K562 (cell line): ENCODE results near the gene TM7SF3. TPM values are rescaled to one million over a fixed set of nuclear protein-coding genes. Genes with fewer than 3 reads are reported as not detected.
A peak's percentile ranks its signal among the peaks of the same experiment; 100 is the strongest.

Experiments used
- ATAC-seq: fragments of 200-7000 bp; cut with Tn5 transposase; 3 replicates; pipeline ENCODE4 v1.9.1; 2020; ENCODE audit warnings: moderate library complexity
- BruUV-seq: library from RNA; stranded (reverse); fragments of 400-500 nt; replicated peaks from 2 replicates; lab custom pipeline; 2021; lab: Mats Ljungman, UMichigan
- CTCF ChIA-PET: fragments of 300-600 bp; formaldehyde crosslinking; extraction: SDS; loops from one replicate; lab custom pipeline; 2021; ENCODE audit warnings: low intra/inter-chr PET ratio; lab: Yijun Ruan, JAX
- POLR2A ChIA-PET: fragments of 300-600, 350-650 bp; sonication (Branson Sonifier 250); formaldehyde crosslinking; extraction: SDS; loops from one replicate; lab custom pipeline; 2021; ENCODE audit warnings: antibody characterized with exemption, inconsistent platforms; lab: Yijun Ruan, JAX
- DNase-seq, 4 experiments: peaks; one replicate each; pipeline versions ENCODE4 v3.0.0 to v3.0.0-alpha.2; 2011 to 2018; ENCODE audit warnings: low spot score in 3 of 4, mixed read lengths in 3 of 4; ENCODE audit errors: extremely low read depth in 1 of 4
- FAIRE-seq: peaks from 2 replicates; lab custom pipeline; 2011; peaks lifted over from hg19 to GRCh38; lab: Jason Lieb, UNC
- H2AFZ ChIP-seq: 2 replicates; pipeline ENCODE4 v1.6.0; 2011; ENCODE audit warnings: low read depth, low read length, control low read depth, inconsistent platforms
- H3K27ac ChIP-seq: fragments of 200-600 bp; 3 replicates; pipeline ENCODE4 v1.8.0; 2011; ENCODE audit warnings: low read depth, mild to moderate bottlenecking, control low read depth, inconsistent platforms, low read length, moderate library complexity, mixed read lengths; ENCODE audit errors: extremely low read depth
- H3K27me3 ChIP-seq, 2 experiments: fragments of 300-600 bp in 1 of 2; 2 replicates in 1 of 2; 3 replicates in 1 of 2; pipeline versions ENCODE4 v1.6.0 to v1.8.0; 2011; ENCODE audit warnings: inconsistent platforms in 2 of 2, low read length in 2 of 2, mild to moderate bottlenecking in 1 of 2, mixed read lengths in 1 of 2, moderate library complexity in 1 of 2; ENCODE audit not compliant: control insufficient read depth in 2 of 2, insufficient read depth in 2 of 2
- H3K36me3 ChIP-seq: fragments of 300-600 bp; 3 replicates; pipeline ENCODE4 v1.8.0; 2011; ENCODE audit warnings: mild to moderate bottlenecking, low read length, inconsistent platforms; ENCODE audit not compliant: control insufficient read depth, insufficient read depth
- H3K4me1 ChIP-seq, 2 experiments: fragments of 200-600 bp in 1 of 2; replicated peaks in 1 of 2; 2 replicates in 1 of 2; 3 replicates in 1 of 2; pipeline versions ENCODE4 v1.5.1 to v1.8.0; 2011; ENCODE audit warnings: inconsistent platforms in 2 of 2, low read length in 2 of 2, mild to moderate bottlenecking in 1 of 2, mixed read lengths in 1 of 2, moderate library complexity in 1 of 2; ENCODE audit not compliant: control insufficient read depth in 2 of 2, insufficient read depth in 2 of 2
- H3K4me2 ChIP-seq: 2 replicates; pipeline ENCODE4 v1.6.1; 2011; ENCODE audit warnings: low read length, control low read depth, inconsistent platforms, mixed read lengths; ENCODE audit not compliant: insufficient read depth
- H3K4me3 ChIP-seq: fragments of 200-600 bp; sonication (generic), shearing (Covaris generic); 2 replicates; pipeline ENCODE4 v1.5.1; 2016; ENCODE audit warnings: control low read depth, inconsistent platforms
- H3K79me2 ChIP-seq: fragments of 200-600 bp; 3 replicates; pipeline ENCODE4 v1.8.0; 2011; ENCODE audit warnings: low read length, inconsistent platforms; ENCODE audit not compliant: control insufficient read depth, insufficient read depth
- H3K9ac ChIP-seq, 2 experiments: 2 replicates each; pipeline versions ENCODE4 v1.6.0 to v1.6.1; 2011; ENCODE audit warnings: low read depth in 2 of 2, low read length in 2 of 2, control low read depth in 1 of 2, inconsistent platforms in 1 of 2, mild to moderate bottlenecking in 1 of 2, mixed read lengths in 1 of 2; ENCODE audit not compliant: insufficient read depth in 1 of 2
- H3K9me1 ChIP-seq: one replicate; pipeline ENCODE4 v1.6.0; 2011; ENCODE audit warnings: inconsistent platforms, mild to moderate bottlenecking, low read length, moderate library complexity; ENCODE audit not compliant: control insufficient read depth, insufficient read depth
- H3K9me3 ChIP-seq: replicated peaks from 2 replicates; pipeline ENCODE4 v1.5.1; 2011; ENCODE audit warnings: low read depth, low read length, inconsistent platforms; ENCODE audit not compliant: control insufficient read depth, insufficient read depth
- H4K20me1 ChIP-seq: replicated peaks from 2 replicates; pipeline ENCODE4 v1.6.1; 2011; ENCODE audit warnings: low read length, inconsistent platforms, mixed read lengths; ENCODE audit not compliant: control insufficient read depth, insufficient read depth
- CEBPB ChIP-seq: fragments of 450-650 bp; IDR thresholded peaks from 2 replicates; pipeline ENCODE4 v1.6.1; 2016; ENCODE audit warnings: missing genetic modification characterization, missing compliant biosample characterization
- CEBPG ChIP-seq, 3 experiments: fragments of 200-800 bp in 1 of 3; sonication (Bioruptor generic) in 1 of 3; sonication (generic) in 1 of 3; formaldehyde crosslinking in 1 of 3; IDR thresholded peaks in 2 of 3; conservative IDR thresholded peaks in 1 of 3; 2 replicates each; pipeline versions ENCODE4 v1.6.1 to v1.8.0; 2016 to 2022; ENCODE audit warnings: missing compliant biosample characterization in 2 of 3, missing genetic modification characterization in 2 of 3, mild to moderate bottlenecking in 1 of 3, missing genetic modification reagents in 1 of 3
- MEIS2 ChIP-seq: fragments of 450-650 bp; IDR thresholded peaks from 2 replicates; pipeline ENCODE4 v1.6.1; 2014; ENCODE audit warnings: mild to moderate bottlenecking; ENCODE audit not compliant: partially characterized antibody
- PTBP1 ChIP-seq: fragments of 200-400 bp; formaldehyde crosslinking; IDR thresholded peaks from 2 replicates; pipeline ENCODE4 v1.6.1; 2017; ENCODE audit warnings: low read depth, low read length
- RAD51 ChIP-seq: fragments of 450-650 bp; IDR thresholded peaks from 2 replicates; pipeline ENCODE4 v1.7.1; 2016; ENCODE audit warnings: low read depth, mild to moderate bottlenecking, borderline replicate concordance
- RB1 ChIP-seq: fragments of 450-650 bp; IDR thresholded peaks from 2 replicates; pipeline ENCODE4 v1.6.1; 2017; ENCODE audit warnings: low read depth, mild to moderate bottlenecking
- TOE1 ChIP-seq, 2 experiments: fragments of 450-650 bp in 1 of 2; sonication (generic) in 1 of 2; formaldehyde crosslinking in 1 of 2; IDR thresholded peaks; 2 replicates each; pipeline versions ENCODE4 v1.7.1 to v1.8.0; 2016 to 2022; ENCODE audit warnings: borderline replicate concordance in 2 of 2, mild to moderate bottlenecking in 2 of 2, antibody characterized with exemption in 1 of 2, inconsistent platforms in 1 of 2, low read depth in 1 of 2, missing genetic modification reagents in 1 of 2, moderate library complexity in 1 of 2
- WGBS: fragments of 100-300 bp; shearing (Covaris generic); methylation state at CpG from one replicate; pipeline ENCODE4 v1.1.6; 2016; ENCODE audit warnings: low coverage, mixed read lengths; ENCODE audit not compliant: insufficient coverage; ENCODE audit errors: missing lambda C conversion rate; 5-methylcytosine and 5-hydroxymethylcytosine counted together
- in situ Hi-C: fragments of 300-500 bp; cut with MboI; formaldehyde crosslinking; loops from 4 replicates; pipeline ENCODE4 v1.15.0; 2018; ENCODE audit warnings: inconsistent platforms, mixed read lengths
- intact Hi-C: fragments of 100-400 bp; cut with micrococcal nuclease; formaldehyde crosslinking; loops from 2 replicates; pipeline ENCODE4 v1.14.2; 2022
- polyA plus RNA-seq, 8 experiments: library from polyadenylated mRNA; depleted of rRNA in 4 of 8; stranded (reverse) in 5 of 8; unstranded in 3 of 8; fragments of >200 nt; fragmentation: Nextera tagmentation in 2 of 8; fragmentation: Illumina TruSeq in 1 of 8; extraction: Ambion mirVana in 2 of 8; extraction: Trizol in 1 of 8; gene quantifications; 2 replicates each; pipeline versions ENCODE4 v1.2.1 to v1.2.3, GENCODE V29; 2011 to 2014; ENCODE audit warnings: inconsistent platforms in 1 of 8, missing spikeins in 1 of 8
- total RNA-seq, 7 experiments: library from RNA; depleted of rRNA in 6 of 7; stranded (reverse); fragments of >200 nt in 6 of 7; fragmentation: Illumina TruSeq in 2 of 7; extraction: Trizol in 2 of 7; gene quantifications; 2 replicates each; pipeline versions ENCODE4 v1.2.1 to v1.2.3, GENCODE V29; 2011 to 2021; ENCODE audit warnings: low replicate concordance in 1 of 7
- TF ChIP-seq, protein P1 (sequence below), 2 experiments: fragments of 450-650 bp in 1 of 2; sonication (generic) in 1 of 2; formaldehyde crosslinking in 1 of 2; IDR thresholded peaks in 1 of 2; conservative IDR thresholded peaks in 1 of 2; 2 replicates each; pipeline versions ENCODE4 v1.6.1 to v1.8.1; 2016 to 2023; ENCODE audit warnings: mild to moderate bottlenecking in 2 of 2, moderate library complexity in 2 of 2, inconsistent platforms in 1 of 2, missing genetic modification reagents in 1 of 2

TM7SF3 gene
- total and polyA plus RNA-seq, 9 of the 15 experiments (the other 6 are each of a cell fraction or from before 2014, with no cell fraction given), result 9.3 to 90.4 (median 24.8) TPM

DNA sequence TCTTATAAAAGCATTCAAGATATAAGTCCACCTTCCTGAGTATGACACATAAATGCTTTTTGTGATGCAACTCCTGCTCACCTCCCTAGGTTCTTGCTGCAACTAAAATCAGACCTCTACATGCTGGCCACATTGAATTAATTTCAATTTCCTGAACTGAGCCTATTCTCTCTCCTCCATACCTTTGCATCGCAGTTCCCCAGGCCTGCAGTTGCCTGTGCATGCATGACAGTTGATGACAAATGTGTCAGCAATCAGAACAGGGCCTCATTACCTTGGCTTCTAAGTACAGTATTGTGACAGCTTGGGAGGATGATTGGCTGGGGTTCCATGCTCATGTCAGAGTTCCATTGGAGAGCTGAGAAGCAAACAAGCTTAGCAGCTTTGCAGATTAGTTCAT lies 3.9 kb upstream of the TM7SF3 start:
- no peaks in the 10 kb centered on the region for H3K36me3 ChIP-seq
- no peak for ATAC-seq
- H3K9ac ChIP-seq, result no peak overlapping the region
- no peak for FAIRE-seq
- no peaks in the 10 kb centered on the region for H3K9me3 ChIP-seq
- CTCF ChIA-PET, result no interaction called here
- H2AFZ ChIP-seq, result no peak overlapping the region
- DNase-seq, result no peak
- TF ChIP-seq PTBP1, result no peak
- no peak for TF ChIP-seq TOE1 (IDR thresholded peaks at IDR 0.05; ENCODE audit: borderline replicate concordance)
- no peak for TF ChIP-seq TOE1 (CRISPR knock-in tag; IDR thresholded peaks at IDR 0.05; ENCODE audit: borderline replicate concordance, low read depth)
- TF ChIP-seq RAD51, result no peak
- peak; percentile 60 for TF ChIP-seq MEIS2
- TF ChIP-seq CEBPB (tag), result peak; percentile 40; the same call in 1 of the 2 replicates
- TF ChIP-seq, protein P1, sequence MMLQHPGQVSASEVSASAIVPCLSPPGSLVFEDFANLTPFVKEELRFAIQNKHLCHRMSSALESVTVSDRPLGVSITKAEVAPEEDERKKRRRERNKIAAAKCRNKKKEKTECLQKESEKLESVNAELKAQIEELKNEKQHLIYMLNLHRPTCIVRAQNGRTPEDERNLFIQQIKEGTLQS (IDR thresholded peaks at IDR 0.05), result peak; percentile 28; the same call in 1 of the 2 replicates
- TF ChIP-seq, protein P1 (CRISPR knock-in tag; conservative IDR thresholded peaks at IDR 0.05), result no peak
- no peak for TF ChIP-seq CEBPG (CRISPR knock-in tag; IDR thresholded peaks at IDR 0.05)
- TF ChIP-seq CEBPG (tag; conservative IDR thresholded peaks at IDR 0.05 in 1 of 2, IDR thresholded peaks at IDR 0.05 in 1 of 2), result peak in 1 of 2 experiments; percentile 42; a peak in 1 of 4 replicates
- TF ChIP-seq RB1, result no peak
- intact Hi-C loops (loop anchor here (5.0 to 10.0 kb wide), 3 partner anchors 64 to 313 kb away; partner anchors contain the start of genes C12orf71 and STK38L), in situ Hi-C loops (loop anchor here (10.0 kb wide), 1 partner anchor 163 kb away; no protein-coding TSS in a partner anchor)
- no TSS peak for BruUV-seq
- 7% methylated on average over 1 of the region's 1 CpG for WGBS
- H3K27ac ChIP-seq, result no peak overlapping the region; the same call in 2 of the 3 replicates
- H3K4me1 ChIP-seq, result peaks cover 26 to 39% of the 10 kb centered on the region in 2 experiments
- H3K27me3 ChIP-seq, result no peaks in the 10 kb centered on the region
- no peak overlapping the region for H3K4me2 ChIP-seq
- H3K79me2 ChIP-seq, result peaks cover 16% of the 10 kb centered on the region
- H3K4me3 ChIP-seq, result no peak overlapping the region
- H3K9me1 ChIP-seq, result no peaks in the 10 kb centered on the region
- no peaks in the 10 kb centered on the region for H4K20me1 ChIP-seq
- POLR2A ChIA-PET, result no interaction called here
